Measurements from ENCODE around the gene ST3GAL3.

The ST3GAL3 gene

DNA sequence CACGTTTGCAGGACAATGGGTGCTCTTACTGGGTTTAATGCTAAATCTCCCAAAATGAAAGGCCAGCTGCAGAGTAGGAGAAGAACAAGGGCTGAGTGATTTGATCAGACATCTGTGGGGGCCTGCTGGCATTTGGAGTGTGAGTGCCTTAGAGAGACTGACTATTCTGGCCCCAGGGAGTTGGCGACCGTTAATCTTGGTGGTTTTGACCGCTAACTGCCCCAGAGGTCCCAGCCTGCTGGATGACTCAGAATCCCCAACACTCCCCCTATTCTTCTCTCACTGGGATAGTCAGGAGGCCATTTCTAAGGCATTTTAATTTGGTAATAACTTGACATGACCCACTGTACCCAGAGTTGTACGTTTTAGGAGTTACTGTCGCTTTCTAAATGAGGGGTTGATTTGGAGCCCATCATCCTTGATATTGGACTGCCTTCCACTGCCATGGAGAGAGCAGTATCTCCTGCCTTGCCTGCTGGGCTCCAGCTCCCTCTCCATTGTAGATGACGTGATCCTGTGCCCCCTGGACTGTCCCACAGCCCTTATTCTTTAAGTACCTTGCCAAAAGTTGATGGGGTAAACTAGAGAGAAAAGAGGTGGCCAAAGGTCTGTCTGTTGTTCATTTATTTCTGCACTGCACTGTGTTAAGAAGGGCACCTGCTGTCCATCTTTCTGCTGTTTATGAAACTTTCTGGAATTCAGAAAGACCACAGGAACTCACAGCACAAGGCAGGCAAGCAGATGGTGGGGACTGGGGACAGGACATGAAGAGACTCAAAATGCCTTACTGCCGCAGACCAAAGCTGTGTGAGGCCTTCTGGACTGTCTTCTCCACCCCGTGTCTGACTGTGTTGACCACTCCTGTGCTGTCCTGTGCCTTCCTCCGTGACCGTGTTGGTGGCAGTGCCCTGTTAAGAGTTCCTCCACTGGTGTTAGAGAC is 128.0 kb downstream of the ST3GAL3 start:
- DNase-seq (no peak), ATAC-seq (ENCODE audit: insufficient read depth, low read depth) (no peak)
- Histone ChIP-seq H3K4me2 (ENCODE audit: insufficient read depth, low read length) (peak overlapping the region; percentile 29; the same call in 1 of the 2 replicates), H2AFZ (ENCODE audit: low read depth, low read length) (no peak overlapping the region), H4K20me1 (ENCODE audit: insufficient read depth, low read length) (no peaks in the 10 kb centered on the region; the same call in 1 of the 2 replicates), H3K9me3 (ENCODE audit: insufficient read depth, low read length, severe bottlenecking) (no peaks in the 10 kb centered on the region), H3K27me3 (ENCODE audit: insufficient read depth, low read length, poor library complexity) (no peaks in the 10 kb centered on the region), H3K79me2 (ENCODE audit: insufficient read depth, low read length) (no peaks in the 10 kb centered on the region), H3K36me3 (ENCODE audit: insufficient read depth, low read length) (peaks cover 21% of the 10 kb centered on the region), H3K27ac (ENCODE audit: low read length) (peak overlapping the region; percentile 85), H3K4me3 (ENCODE audit: low read depth in 1 of 2, low read length in 2 of 2) (no peak overlapping the region), H3K9ac (ENCODE audit: low read depth, low read length) (no peak overlapping the region; the same call in 1 of the 2 replicates), H3K4me1 (ENCODE audit: insufficient read depth, low read length) (peaks cover 35% of the 10 kb centered on the region)
- TF ChIP-seq, protein P1, sequence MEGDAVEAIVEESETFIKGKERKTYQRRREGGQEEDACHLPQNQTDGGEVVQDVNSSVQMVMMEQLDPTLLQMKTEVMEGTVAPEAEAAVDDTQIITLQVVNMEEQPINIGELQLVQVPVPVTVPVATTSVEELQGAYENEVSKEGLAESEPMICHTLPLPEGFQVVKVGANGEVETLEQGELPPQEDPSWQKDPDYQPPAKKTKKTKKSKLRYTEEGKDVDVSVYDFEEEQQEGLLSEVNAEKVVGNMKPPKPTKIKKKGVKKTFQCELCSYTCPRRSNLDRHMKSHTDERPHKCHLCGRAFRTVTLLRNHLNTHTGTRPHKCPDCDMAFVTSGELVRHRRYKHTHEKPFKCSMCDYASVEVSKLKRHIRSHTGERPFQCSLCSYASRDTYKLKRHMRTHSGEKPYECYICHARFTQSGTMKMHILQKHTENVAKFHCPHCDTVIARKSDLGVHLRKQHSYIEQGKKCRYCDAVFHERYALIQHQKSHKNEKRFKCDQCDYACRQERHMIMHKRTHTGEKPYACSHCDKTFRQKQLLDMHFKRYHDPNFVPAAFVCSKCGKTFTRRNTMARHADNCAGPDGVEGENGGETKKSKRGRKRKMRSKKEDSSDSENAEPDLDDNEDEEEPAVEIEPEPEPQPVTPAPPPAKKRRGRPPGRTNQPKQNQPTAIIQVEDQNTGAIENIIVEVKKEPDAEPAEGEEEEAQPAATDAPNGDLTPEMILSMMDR (IDR thresholded peaks at IDR 0.05; ENCODE audit: borderline replicate concordance, extremely low read depth, low read length, poor library complexity, severe bottlenecking), result no peak
- no peak for TF ChIP-seq EZH2 (IDR thresholded peaks at IDR 0.05; ENCODE audit: borderline replicate concordance, low read depth, low read length, severe bottlenecking)

DNA sequence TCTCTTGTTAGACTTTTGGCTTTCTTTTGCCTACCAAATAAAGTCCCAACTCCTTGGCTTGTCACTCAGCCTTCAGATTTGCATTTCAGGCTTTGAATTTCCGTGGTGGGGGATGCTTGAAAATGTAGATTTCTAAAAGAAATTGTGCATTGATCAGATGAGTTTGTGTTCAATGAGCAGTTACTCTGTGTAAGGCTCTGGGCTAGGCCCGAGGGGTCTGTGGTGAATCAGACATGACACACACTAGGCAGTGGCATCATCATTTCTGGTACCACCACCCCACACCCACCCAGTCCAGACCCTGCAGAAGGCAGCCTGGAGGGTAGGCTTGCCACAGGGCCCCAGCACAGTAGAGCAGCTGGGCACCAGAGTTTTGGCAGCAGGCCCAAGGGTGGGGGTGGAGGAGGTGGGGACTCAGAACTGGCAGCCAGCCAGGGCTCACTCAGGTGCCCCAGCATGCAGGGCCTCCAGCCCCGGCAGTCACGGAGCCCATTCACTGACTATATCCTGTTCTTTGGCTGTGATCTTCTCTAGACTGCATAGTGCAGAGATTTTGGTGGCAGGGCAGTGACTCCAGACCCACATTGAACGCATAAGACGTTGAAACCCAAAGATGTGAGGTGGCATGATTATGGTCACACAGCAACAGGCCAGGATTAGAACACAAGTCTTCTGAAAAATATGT is 129.1 kb downstream of the ST3GAL3 start:
- H3K27me3 ChIP-seq (ENCODE audit: insufficient read depth, low read length, poor library complexity), result no peaks in the 10 kb centered on the region
- no peak overlapping the region for H3K4me3 ChIP-seq (ENCODE audit: low read depth in 1 of 2, low read length in 2 of 2)
- DNase-seq (peak; percentile 97), ATAC-seq (ENCODE audit: insufficient read depth, low read depth) (peak; percentile 97)
- peak overlapping the region; percentile 36 for H3K9ac ChIP-seq (ENCODE audit: low read depth, low read length)
- peaks cover 35% of the 10 kb centered on the region for H3K4me1 ChIP-seq (ENCODE audit: insufficient read depth, low read length)
- no peaks in the 10 kb centered on the region for H3K9me3 ChIP-seq (ENCODE audit: insufficient read depth, low read length, severe bottlenecking)
- no peaks in the 10 kb centered on the region; the same call in 1 of the 2 replicates for H4K20me1 ChIP-seq (ENCODE audit: insufficient read depth, low read length)
- peak overlapping the region; percentile 85 for H3K27ac ChIP-seq (ENCODE audit: low read length)
- TF ChIP-seq EZH2 (IDR thresholded peaks at IDR 0.05; ENCODE audit: borderline replicate concordance, low read depth, low read length, severe bottlenecking), result no peak
- TF ChIP-seq, protein P1 (IDR thresholded peaks at IDR 0.05; ENCODE audit: borderline replicate concordance, extremely low read depth, low read length, poor library complexity, severe bottlenecking), result no peak
- no peak overlapping the region for H2AFZ ChIP-seq (ENCODE audit: low read depth, low read length)
- peaks cover 29% of the 10 kb centered on the region for H3K36me3 ChIP-seq (ENCODE audit: insufficient read depth, low read length)
- H3K79me2 ChIP-seq (ENCODE audit: insufficient read depth, low read length), result no peaks in the 10 kb centered on the region
- H3K4me2 ChIP-seq (ENCODE audit: insufficient read depth, low read length), result peak overlapping the region; percentile 29

DNA sequence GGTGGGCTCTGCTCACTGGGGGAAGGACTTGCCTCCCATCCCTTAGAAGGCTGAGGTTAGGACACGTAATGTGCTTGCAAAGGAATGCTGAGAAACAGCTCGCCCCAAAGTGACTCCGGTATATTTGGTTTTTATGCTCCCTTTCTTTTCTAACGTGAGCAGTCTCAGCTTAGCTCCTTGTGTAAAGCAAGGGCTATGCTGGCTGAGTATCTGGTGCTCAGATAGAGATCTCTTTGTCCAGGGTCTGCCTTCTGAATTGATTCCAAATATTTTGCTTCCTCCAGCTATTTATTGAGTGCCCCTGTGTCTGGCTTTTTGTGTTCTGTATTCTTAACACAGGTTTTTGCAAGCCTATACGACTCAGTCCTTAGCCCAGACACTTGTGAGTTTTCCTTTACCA is 131.7 kb downstream of the ST3GAL3 start:
- Histone ChIP-seq H3K27me3 (ENCODE audit: insufficient read depth, low read length, poor library complexity) (no peaks in the 10 kb centered on the region), H3K27ac (ENCODE audit: low read length) (no peak overlapping the region; the same call in 1 of the 2 replicates), H3K9ac (ENCODE audit: low read depth, low read length) (no peak overlapping the region), H4K20me1 (ENCODE audit: insufficient read depth, low read length) (no peaks in the 10 kb centered on the region; the same call in 1 of the 2 replicates), H3K36me3 (ENCODE audit: insufficient read depth, low read length) (peaks cover 42% of the 10 kb centered on the region), H3K4me3 (ENCODE audit: low read depth in 1 of 2, low read length in 2 of 2) (no peak overlapping the region), H2AFZ (ENCODE audit: low read depth, low read length) (no peak overlapping the region), H3K9me3 (ENCODE audit: insufficient read depth, low read length, severe bottlenecking) (no peaks in the 10 kb centered on the region), H3K4me1 (ENCODE audit: insufficient read depth, low read length) (peaks cover 35% of the 10 kb centered on the region), H3K79me2 (ENCODE audit: insufficient read depth, low read length) (no peaks in the 10 kb centered on the region), H3K4me2 (ENCODE audit: insufficient read depth, low read length) (no peak overlapping the region)
- no peak for TF ChIP-seq EZH2 (IDR thresholded peaks at IDR 0.05; ENCODE audit: borderline replicate concordance, low read depth, low read length, severe bottlenecking)
- TF ChIP-seq, protein P1 (IDR thresholded peaks at IDR 0.05; ENCODE audit: borderline replicate concordance, extremely low read depth, low read length, poor library complexity, severe bottlenecking), result no peak
- ATAC-seq (ENCODE audit: insufficient read depth, low read depth), result no peak
- DNase-seq, result no peak

Measured in DND-41 (cell line).